ENCODE data around the gene DENND4A.

DENND4A gene

DNA sequence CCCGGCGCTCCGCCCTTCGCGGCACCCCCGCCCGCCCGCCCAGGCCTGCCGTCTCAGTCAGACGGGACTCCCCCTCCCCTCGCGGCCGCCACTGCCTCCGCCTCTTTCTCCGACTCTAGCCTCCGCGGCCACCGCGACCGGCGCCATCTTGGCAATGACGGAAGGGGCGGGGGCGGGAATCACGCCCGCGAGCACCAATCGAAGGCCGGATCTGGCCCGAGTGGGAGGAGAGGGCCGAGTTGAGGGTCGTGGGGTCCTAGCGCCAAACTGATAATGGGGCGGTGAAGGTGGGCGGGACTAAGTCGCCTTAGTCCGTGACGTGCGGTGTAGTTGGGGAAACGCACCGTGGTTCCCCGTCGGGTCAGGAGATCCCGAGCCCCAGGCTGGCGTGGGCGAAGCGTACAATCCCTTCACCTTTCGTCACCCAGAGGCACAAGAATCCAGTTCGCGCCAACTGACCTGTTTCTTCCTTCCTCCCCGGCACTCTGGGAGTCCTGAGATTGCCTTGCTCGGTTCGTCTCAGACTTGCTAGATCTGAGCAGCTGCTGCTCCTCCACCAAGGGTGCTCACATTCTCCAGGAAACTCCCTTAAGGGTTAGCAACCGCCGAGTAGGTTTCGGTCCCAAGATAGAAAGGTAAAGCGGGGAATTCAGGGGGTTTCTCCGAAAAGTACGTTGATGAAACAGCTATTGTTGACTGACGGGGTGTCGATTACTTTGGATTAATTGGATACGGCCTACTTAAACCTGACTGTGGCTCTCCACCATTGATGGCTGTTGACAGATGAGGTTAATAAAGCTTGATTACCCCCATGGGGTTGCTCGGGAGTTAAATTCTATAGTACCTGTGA is at the start of gene DENND4A:
TSS of gene DENND4A (minus strand) at position 156 of the 850 bp plus-strand sequence. CDS start 35,843 bp downstream, outside the sequence.
- peak within 1 kb of the TSS; percentile 100 for H3K27ac Mint-ChIP-seq
- no peaks in the 10 kb centered on the region for H3K9me3 Mint-ChIP-seq
- no peaks in the 10 kb centered on the region for H3K27me3 Mint-ChIP-seq
- no peaks in the 10 kb centered on the region for H3K36me3 Mint-ChIP-seq
- peak within 1 kb of the TSS; percentile 98 for H3K4me3 Mint-ChIP-seq
- H3K4me1 Mint-ChIP-seq, result peaks cover 53% of the 10 kb centered on the region

DNA sequence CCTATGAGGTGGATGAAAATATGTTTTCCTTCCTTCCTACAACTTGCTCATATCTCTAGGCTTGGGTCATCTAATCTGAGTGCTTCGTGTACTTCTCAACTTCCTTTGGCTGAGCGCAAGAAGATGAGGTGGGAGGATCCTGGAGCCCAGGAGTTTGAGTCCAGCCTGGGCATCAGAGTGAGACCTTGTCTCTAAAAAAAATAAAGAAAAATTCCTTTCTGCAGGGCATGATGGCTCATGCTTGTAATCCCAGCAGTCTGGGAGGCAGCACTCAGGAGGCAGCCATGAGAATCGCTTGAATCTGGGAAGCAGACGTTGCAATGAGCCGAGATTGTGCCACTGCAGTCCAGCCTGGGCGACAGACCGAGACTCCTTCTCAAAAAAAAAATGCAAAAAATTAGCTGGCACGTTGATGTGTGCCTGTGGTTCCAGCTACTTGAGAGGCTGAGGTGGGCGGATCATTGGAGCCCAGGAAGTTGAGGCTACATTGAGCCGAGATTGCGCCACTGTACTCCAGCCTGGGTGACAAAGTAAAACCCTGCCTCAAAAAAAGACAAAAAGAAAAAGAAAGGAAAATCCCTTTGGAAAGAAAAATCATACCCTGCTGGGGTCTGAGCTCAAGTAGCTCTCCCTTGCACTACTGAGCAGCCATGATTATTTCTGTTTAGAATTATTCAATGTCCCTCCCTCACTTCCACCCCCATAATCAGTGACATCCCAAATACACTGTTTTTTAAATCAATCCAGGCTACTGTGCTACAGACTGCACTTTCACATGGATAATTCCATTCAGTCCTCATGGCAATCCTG is 49.2 kb upstream of the DENND4A start:
- Mint-ChIP-seq H3K36me3 (no peaks in the 10 kb centered on the region), H3K9me3 (no peaks in the 10 kb centered on the region), H3K4me1 (peaks cover 3% of the 10 kb centered on the region), H3K27me3 (no peaks in the 10 kb centered on the region), H3K27ac (no peak overlapping the region), H3K4me3 (no peak overlapping the region)

DNA sequence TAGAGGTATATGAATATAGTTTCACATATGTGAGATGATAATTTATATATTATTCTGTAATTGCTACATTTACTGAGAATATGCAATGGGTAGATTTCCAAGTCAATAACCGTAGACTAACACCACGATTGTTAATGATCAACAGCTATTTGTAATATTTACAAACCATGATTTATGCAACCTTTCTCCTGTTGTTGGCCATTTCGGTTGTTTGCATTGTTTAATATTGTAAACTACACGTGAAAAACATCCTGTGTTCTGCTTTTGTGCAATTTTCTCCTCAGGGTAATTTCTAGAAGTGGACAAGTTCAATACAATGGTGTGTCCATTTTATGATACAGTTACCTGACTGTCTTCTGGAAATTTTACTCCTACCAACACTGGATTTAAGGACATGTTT is 47.9 kb upstream of the DENND4A start:
- H3K9me3 Mint-ChIP-seq, result no peaks in the 10 kb centered on the region
- H3K4me1 Mint-ChIP-seq, result peaks cover 6% of the 10 kb centered on the region
- no peak overlapping the region for H3K4me3 Mint-ChIP-seq
- H3K27ac Mint-ChIP-seq, result no peak overlapping the region
- H3K36me3 Mint-ChIP-seq, result no peaks in the 10 kb centered on the region
- H3K27me3 Mint-ChIP-seq, result no peaks in the 10 kb centered on the region

DNA sequence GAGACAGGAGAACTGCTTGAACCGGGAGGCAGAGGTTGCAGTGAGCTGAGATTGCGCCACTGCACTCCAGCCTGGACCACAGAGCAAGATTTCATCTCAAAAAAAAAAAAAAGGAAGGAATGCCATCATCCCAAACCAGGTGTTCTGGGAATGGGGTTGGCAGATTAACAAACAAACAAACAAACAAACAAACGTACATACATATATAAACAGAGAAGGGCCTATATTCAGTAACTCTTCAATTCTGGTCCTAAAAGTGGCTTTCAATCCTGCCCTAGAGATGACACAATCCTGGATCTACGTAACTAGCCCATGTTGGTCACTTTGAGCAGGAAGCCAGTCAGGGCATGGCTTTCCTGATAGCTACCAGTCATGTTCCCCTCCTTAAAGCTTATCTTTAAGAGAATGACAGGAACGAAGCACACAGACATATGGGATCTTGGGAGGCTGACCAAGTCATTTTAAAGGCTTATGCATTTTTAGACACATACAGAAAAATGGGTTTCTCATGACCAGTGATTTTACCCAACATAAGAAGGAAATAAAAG is 47.3 kb upstream of the DENND4A start:
- Mint-ChIP-seq H3K9me3 (no peaks in the 10 kb centered on the region), H3K36me3 (no peaks in the 10 kb centered on the region), H3K4me1 (peaks cover 11% of the 10 kb centered on the region), H3K27me3 (no peaks in the 10 kb centered on the region), H3K27ac (no peak overlapping the region), H3K4me3 (no peak overlapping the region)

DNA sequence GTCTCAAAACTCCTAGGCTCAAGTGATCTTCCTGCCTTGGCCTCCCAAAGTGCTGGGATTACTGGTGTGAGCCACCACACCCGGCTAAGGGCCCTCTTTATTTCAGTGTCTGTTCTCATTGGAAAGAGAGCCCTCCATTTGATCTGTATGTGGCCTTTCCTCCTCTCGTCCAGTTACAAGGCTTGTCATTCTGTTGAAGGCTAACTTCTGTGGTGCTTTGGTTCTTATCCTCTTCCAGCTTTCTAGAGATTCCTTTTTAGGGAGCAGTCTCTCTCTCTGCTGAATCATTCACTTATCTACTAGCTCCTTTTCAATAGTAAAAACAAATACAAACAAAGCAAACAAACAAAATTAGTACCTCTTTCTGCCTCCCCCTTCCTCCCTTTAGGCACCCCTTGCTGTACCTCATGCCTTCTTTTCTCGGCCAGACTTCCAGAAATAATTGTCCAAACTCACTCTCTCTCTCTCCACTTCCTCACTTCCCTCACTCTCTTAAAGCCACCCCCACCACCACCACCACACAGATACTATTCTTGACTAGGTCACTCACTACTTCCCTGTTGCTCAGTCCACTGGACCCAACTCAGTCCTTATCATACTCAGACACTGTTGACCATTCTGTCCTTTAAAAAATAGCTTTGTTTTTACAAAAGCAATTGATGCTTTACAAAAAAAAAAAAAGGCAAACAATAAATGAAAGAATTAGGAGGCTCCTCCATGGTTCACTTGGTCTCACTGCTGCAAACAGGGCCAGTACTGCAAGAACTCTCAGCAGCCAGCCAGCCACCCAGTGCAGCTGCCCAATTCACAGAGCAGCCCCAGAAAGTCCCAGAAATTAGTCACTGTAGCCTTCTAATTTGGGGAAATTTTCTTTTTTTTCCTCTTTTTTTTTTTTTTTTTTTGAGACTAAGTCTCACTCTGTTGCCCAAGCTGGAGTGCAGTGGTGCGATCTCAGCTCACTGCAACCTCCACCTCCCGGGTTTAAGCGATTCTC is 45.5 kb upstream of the DENND4A start:
- peaks cover 30% of the 10 kb centered on the region for H3K4me1 Mint-ChIP-seq
- no peaks in the 10 kb centered on the region for H3K27me3 Mint-ChIP-seq
- H3K36me3 Mint-ChIP-seq, result no peaks in the 10 kb centered on the region
- H3K27ac Mint-ChIP-seq, result no peak overlapping the region
- H3K9me3 Mint-ChIP-seq, result no peaks in the 10 kb centered on the region
- no peak overlapping the region for H3K4me3 Mint-ChIP-seq

DNA sequence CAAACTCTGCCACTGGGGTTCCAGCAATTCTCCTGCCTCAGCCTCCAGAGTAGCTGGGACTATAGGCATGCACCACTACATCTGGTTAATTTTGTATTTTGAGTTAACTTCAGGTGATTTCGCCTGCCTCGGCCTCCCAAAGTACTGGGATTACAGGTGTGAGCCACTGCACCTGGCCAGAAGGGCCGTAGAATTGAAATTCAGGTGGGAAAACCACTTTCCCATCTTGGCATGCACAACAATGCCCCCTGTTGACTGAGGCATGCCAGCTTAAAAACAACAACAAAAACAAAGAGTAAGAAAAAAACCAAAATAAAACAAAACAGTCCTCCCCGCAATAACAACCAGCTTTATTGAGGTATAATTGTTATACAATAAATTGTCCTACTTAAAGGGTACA is 44.6 kb upstream of the DENND4A start:
- no peaks in the 10 kb centered on the region for H3K9me3 Mint-ChIP-seq
- H3K36me3 Mint-ChIP-seq, result no peaks in the 10 kb centered on the region
- peaks cover 37% of the 10 kb centered on the region for H3K4me1 Mint-ChIP-seq
- no peak overlapping the region for H3K27ac Mint-ChIP-seq
- no peaks in the 10 kb centered on the region for H3K27me3 Mint-ChIP-seq
- H3K4me3 Mint-ChIP-seq, result no peak overlapping the region

DNA sequence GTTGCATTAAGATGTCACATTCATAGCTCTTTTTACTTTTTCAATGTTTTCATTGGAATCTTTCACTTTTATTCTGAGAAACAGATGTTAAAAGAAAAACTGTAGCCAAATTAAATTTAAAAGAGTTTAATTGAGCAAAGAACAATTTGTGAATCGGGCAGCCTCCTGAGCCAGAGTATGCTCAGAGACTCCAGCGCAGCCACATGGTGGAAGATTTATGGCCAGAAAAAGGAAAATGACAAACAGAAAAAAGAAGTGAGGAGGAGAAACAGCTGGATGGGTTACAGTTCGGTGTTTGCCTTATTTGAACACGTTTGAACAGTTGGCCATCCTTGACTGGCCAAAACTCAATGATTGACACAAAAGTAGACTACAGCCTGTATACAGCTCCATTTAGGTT is 43.4 kb upstream of the DENND4A start:
- Mint-ChIP-seq H3K36me3 (no peaks in the 10 kb centered on the region), H3K4me3 (no peak overlapping the region), H3K4me1 (peaks cover 44% of the 10 kb centered on the region), H3K27ac (no peak overlapping the region), H3K27me3 (no peaks in the 10 kb centered on the region), H3K9me3 (no peaks in the 10 kb centered on the region)

DNA sequence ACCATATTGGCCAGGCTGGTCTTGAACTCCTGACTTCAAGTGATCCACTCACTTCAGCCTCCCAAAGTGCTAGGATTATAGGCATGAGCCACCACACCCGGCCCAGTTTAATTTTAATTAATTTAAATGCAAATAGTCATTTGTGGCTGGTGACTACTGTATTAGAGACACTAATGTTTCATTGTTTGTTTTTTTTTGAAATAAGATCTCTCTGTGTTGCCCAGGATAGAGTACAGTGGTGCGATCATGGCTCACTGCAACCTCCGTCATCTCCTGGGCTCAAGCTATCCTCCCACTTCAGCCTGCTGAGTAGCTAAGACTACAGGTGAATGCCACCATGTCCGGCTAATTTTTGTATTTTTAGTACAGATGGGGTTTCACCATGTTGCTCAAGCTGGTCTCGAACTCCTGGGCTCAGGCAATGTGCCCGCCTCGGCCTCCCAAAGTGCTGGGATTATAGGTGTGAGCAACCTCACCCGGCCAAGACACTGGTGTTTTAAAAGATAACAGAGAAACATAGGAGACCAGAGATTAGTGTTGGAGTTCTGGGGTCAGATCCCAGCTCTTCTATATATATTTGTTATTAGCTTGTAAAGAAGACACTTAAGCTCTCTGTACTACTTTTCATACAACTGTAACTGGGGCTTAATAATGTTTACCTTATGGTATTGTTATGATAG is 42.6 kb upstream of the DENND4A start:
- H3K4me1 Mint-ChIP-seq, result peaks cover 46% of the 10 kb centered on the region
- H3K27me3 Mint-ChIP-seq, result no peaks in the 10 kb centered on the region
- H3K36me3 Mint-ChIP-seq, result no peaks in the 10 kb centered on the region
- no peaks in the 10 kb centered on the region for H3K9me3 Mint-ChIP-seq
- no peak overlapping the region for H3K4me3 Mint-ChIP-seq
- H3K27ac Mint-ChIP-seq, result peak overlapping the region; percentile 15

DNA sequence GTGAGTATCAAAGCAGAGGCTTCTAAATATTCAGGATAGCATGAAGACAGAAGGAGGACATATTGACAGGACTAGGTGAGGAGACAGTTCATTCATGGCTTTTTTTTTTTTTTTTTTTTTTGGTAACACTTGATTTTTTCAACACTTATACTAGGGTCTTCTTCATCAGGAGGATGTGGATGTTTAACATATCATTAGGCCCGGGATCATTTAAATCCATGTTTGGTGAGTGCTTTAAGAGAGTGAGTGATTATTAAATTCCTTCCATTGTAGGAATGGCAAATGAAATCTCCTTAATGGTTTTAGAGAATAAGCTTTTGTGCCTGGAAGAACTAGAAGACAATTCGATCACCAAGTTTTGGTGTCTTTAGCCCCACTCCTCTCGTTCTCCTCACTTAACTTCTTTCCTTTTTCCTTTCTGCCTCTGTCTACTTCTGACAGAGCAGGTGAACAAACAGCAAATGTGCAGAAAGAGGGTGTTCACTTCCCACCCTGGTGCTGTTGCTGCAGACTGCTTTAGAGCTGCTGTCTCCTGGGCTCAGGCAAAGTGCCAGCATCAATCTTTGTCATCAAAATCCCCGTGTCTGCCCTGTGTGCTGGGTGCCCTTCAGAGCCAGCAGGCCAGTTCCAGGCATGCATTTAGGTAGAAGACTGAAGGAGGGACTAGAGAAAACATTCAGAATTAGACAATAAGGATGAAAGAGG is 41.6 kb upstream of the DENND4A start:
- H3K9me3 Mint-ChIP-seq, result no peaks in the 10 kb centered on the region
- H3K4me1 Mint-ChIP-seq, result peaks cover 55% of the 10 kb centered on the region
- peak overlapping the region; percentile 86 for H3K27ac Mint-ChIP-seq
- H3K36me3 Mint-ChIP-seq, result no peaks in the 10 kb centered on the region
- peak overlapping the region; percentile 82 for H3K4me3 Mint-ChIP-seq
- H3K27me3 Mint-ChIP-seq, result no peaks in the 10 kb centered on the region

DNA sequence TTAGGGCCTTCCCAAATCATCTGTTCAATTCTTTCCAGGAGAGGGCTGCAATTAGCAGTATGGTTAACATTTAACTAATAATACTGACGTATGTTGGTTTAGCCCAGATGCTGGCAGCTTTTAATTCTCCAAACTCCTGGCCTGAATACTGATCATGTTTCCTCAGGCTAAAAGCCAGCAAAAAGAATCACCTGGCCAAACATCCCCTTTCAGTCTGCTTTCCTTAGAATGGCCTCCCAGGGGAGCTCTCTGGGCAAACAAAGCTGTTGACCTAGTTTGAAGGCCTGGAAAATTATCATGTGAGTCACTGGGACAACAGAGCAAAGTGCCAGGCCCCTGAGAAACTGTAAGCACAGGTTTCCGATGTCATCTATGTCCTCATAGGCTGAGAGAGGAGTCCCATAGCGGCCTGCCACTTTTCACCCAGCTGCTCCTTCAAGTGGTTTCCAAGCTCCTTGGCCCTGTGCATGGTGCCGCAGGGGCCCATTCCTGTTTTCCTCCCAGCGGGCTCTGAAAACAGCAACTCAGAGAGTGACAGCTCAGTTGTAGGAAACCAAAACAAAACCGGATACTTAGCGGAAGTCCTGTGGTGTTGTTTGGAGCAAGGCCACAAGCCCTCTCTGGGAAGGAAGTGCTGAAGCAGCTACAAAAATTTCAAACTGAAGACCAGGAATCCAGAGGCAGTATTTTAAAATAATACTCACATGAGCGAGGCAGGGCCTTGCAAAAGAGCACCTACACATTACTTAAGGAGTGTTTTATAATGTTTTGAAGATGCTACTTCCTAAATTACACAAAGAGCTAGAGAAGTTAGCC is 40.7 kb upstream of the DENND4A start:
- no peaks in the 10 kb centered on the region for H3K36me3 Mint-ChIP-seq
- H3K27ac Mint-ChIP-seq, result peak overlapping the region; percentile 86
- H3K4me3 Mint-ChIP-seq, result peak overlapping the region; percentile 82
- no peaks in the 10 kb centered on the region for H3K9me3 Mint-ChIP-seq
- no peaks in the 10 kb centered on the region for H3K27me3 Mint-ChIP-seq
- peaks cover 64% of the 10 kb centered on the region for H3K4me1 Mint-ChIP-seq

DNA sequence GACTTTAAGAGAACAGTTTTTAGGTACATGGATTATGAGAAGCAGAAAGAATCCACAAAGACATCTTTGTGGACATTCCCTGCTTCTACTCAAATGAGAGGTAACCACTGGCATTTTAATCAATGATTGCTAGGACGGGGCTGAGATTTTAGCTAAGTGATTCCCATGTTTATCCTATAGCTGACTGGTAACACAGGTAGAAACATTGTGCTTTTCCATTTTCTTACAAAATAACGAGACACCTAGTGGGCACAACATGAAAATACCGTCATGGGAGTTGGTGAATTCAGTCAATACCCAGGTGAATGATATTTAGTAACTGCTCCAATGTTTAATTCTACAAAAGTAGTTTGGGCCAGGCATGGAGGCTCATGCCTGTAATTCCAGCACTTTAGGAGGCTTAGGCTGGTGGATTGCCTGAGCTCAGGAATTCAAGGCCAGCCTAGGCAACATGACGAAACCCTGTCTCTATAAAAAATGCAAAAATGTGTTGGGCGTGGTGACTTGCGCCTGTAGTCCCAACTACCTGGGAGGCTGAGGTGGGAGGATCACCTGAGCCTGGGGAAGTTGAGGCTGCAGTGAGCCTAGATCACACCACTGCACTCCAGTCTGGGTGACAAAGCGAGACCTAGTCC is 37.2 kb upstream of the DENND4A start:
- Mint-ChIP-seq H3K4me1 (peaks cover 71% of the 10 kb centered on the region), H3K27ac (peak overlapping the region; percentile 92), H3K9me3 (no peaks in the 10 kb centered on the region), H3K27me3 (no peaks in the 10 kb centered on the region), H3K4me3 (peak overlapping the region; percentile 40), H3K36me3 (no peaks in the 10 kb centered on the region)

DNA sequence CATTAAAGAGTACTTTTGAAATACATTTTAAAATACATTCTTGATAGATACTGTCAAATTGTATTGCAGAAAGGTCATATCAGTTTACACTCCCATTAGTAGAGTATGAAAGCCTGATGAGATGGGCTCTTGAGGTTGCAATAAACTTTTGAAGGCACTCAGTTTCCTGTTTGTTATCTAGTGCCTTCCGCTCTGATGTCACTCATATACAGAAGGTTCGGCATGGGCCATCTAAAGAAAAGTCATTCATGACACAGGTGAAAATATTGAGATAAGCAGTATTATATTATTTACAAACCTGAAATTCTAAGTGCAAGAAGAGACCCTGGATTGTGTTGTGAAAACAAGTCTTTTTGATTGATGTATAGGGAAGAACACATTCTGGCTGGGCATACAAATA is 36.5 kb upstream of the DENND4A start:
- Mint-ChIP-seq H3K4me1 (peaks cover 70% of the 10 kb centered on the region), H3K27me3 (no peaks in the 10 kb centered on the region), H3K36me3 (no peaks in the 10 kb centered on the region), H3K4me3 (peak overlapping the region; percentile 40), H3K9me3 (no peaks in the 10 kb centered on the region), H3K27ac (peak overlapping the region; percentile 92)

DNA sequence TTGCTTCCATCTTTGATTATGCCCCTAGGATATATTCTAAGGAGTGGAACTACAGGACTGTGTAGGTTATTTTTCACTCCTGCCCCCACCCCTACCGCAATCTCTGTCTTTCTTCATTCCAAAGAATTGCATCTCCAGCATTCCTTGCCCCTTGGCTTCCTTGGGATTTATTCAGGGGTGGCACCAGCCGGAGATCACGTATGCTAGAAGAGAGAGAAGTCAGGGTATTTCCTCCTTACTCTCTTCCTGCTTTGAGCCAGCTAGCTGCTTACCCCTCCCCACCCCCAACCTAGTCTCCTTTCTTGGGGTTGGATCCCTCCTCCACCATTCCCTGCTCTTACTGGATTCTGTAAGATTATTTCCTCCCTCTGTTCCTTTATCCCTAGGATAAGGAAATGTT is 35.0 kb upstream of the DENND4A start:
- Mint-ChIP-seq H3K27me3 (no peaks in the 10 kb centered on the region), H3K36me3 (no peaks in the 10 kb centered on the region), H3K4me1 (peaks cover 60% of the 10 kb centered on the region), H3K27ac (peak overlapping the region; percentile 78), H3K4me3 (peak overlapping the region; percentile 61), H3K9me3 (no peaks in the 10 kb centered on the region)
